HCT116 (cell line): ENCODE data around the gene BCL11A. TPM values are rescaled to one million over a fixed set of nuclear protein-coding genes. Genes with fewer than 3 reads are reported as not detected.

Source experiments
- ATAC-seq: fragments of 200-7000 bp; cut with Tn5 transposase; 2 replicates; pipeline ENCODE4 v1.9.1; 2020; ENCODE audit warnings: mild to moderate bottlenecking, moderate library complexity
- BruUV-seq: library from RNA; stranded (reverse); fragments of 400-500 nt; replicated peaks from 2 replicates; lab custom pipeline; 2021; lab: Mats Ljungman, UMichigan
- CTCF ChIA-PET: fragments of 300-600 bp; sonication (Branson Sonifier 250); formaldehyde crosslinking; loops from one replicate; lab custom pipeline; 2021; ENCODE audit warnings: antibody characterized with exemption; lab: Charles Lee
- POLR2A ChIA-PET: fragments of 300-600, 350-600 bp; sonication (Branson Sonifier 250); formaldehyde crosslinking; loops from one replicate; lab custom pipeline; 2021; ENCODE audit warnings: antibody characterized with exemption; lab: Charles Lee
- RAD21 ChIA-PET, 2 experiments: fragments of 300-600 bp; sonication (Branson Sonifier 250); formaldehyde crosslinking; loops; one replicate each; lab custom pipeline; 2023; ENCODE audit warnings: low total read pairs in 2 of 2; ENCODE audit not compliant: uncharacterized antibody in 2 of 2, unreplicated experiment in 2 of 2, low non-redundant PET in 1 of 2; lab: Charles Lee
- DNase-seq: peaks from one replicate; pipeline ENCODE4 v3.0.0-alpha.2; 2010; ENCODE audit warnings: low read depth, low spot score
- H2AFZ ChIP-seq: fragments of 200-600 bp; shearing (Covaris generic), sonication (generic); 2 replicates; pipeline ENCODE4 v1.6.1; 2017; ENCODE audit warnings: low read depth, mixed run types, mixed read lengths, antibody characterized with exemption, low read length; ENCODE audit not compliant: poor library complexity, severe bottlenecking
- H3K27ac ChIP-seq: 2 replicates; pipeline ENCODE4 v1.5.1; 2012; ENCODE audit warnings: low read depth, low read length
- H3K27me3 ChIP-seq: fragments of 200-600 bp; sonication (generic); 2 replicates; pipeline ENCODE4 v1.6.1; 2016; ENCODE audit warnings: mixed run types, low read length, mixed read lengths; ENCODE audit not compliant: insufficient read depth
- H3K36me3 ChIP-seq, 2 experiments: fragments of 200-500 bp in 1 of 2; fragments of 200-600 bp in 1 of 2; sonication (Bioruptor generic) in 1 of 2; sonication (generic) in 1 of 2; 2 replicates each; pipeline versions ENCODE4 v1.5.1 to v1.6.1; 2014 to 2016; ENCODE audit warnings: low read length in 2 of 2, inconsistent platforms in 1 of 2, mixed read lengths in 1 of 2, mixed run types in 1 of 2; ENCODE audit not compliant: insufficient read depth in 2 of 2, control insufficient read depth in 1 of 2
- H3K4me1 ChIP-seq, 2 experiments: fragments of 200-600 bp in 1 of 2; sonication (generic) in 1 of 2; 2 replicates each; pipeline versions ENCODE4 v1.5.1 to v1.6.1; 2012 to 2017; ENCODE audit warnings: low read length in 2 of 2, inconsistent platforms in 1 of 2, mild to moderate bottlenecking in 1 of 2, mixed read lengths in 1 of 2, mixed run types in 1 of 2, moderate library complexity in 1 of 2; ENCODE audit not compliant: insufficient read depth in 2 of 2, control insufficient read depth in 1 of 2
- H3K4me2 ChIP-seq: fragments of 200-600 bp; sonication (generic); 2 replicates; pipeline ENCODE4 v1.6.1; 2017; ENCODE audit warnings: mixed run types, low read length, mixed read lengths
- H3K4me3 ChIP-seq, 2 experiments: fragments of 200-600 bp in 1 of 2; sonication (generic) in 1 of 2; replicated peaks in 1 of 2; 2 replicates each; pipeline ENCODE4 v1.5.1; 2011 to 2016; ENCODE audit warnings: low read length in 2 of 2, control low read depth in 1 of 2, low read depth in 1 of 2, mild to moderate bottlenecking in 1 of 2, mixed read lengths in 1 of 2, mixed run types in 1 of 2
- H3K79me2 ChIP-seq: fragments of 200-600 bp; sonication (generic); 2 replicates; pipeline ENCODE4 v1.6.1; 2017; ENCODE audit warnings: mild to moderate bottlenecking, mixed run types, low read length, moderate library complexity, mixed read lengths; ENCODE audit not compliant: insufficient read depth
- H3K9ac ChIP-seq: fragments of 200-600 bp; sonication (generic); 2 replicates; pipeline ENCODE4 v1.6.1; 2016; ENCODE audit warnings: low read length, mixed read lengths
- H3K9me2 ChIP-seq: fragments of 200-600 bp; sonication (generic), shearing (Covaris generic); 2 replicates; pipeline ENCODE4 v1.6.1; 2017; ENCODE audit warnings: mixed run types, mild to moderate bottlenecking, moderate library complexity; ENCODE audit not compliant: insufficient read depth
- H3K9me3 ChIP-seq, 2 experiments: fragments of 200-500 bp in 1 of 2; fragments of 200-600 bp in 1 of 2; sonication (Bioruptor generic) in 1 of 2; sonication (generic) in 1 of 2; 2 replicates each; pipeline ENCODE4 v1.6.1; 2014 to 2017; ENCODE audit warnings: low read length in 2 of 2, mixed read lengths in 2 of 2, inconsistent platforms in 1 of 2, low read depth in 1 of 2, mild to moderate bottlenecking in 1 of 2, mixed run types in 1 of 2, moderate library complexity in 1 of 2; ENCODE audit not compliant: control insufficient read depth in 1 of 2, insufficient read depth in 1 of 2
- H4K20me1 ChIP-seq: fragments of 200-600 bp; sonication (generic), shearing (Covaris generic); 2 replicates; pipeline ENCODE4 v1.6.1; 2017; ENCODE audit warnings: mixed run types, mild to moderate bottlenecking, moderate library complexity; ENCODE audit not compliant: insufficient read depth
- CEBPB ChIP-seq: IDR thresholded peaks from 2 replicates; pipeline ENCODE4 v1.6.1; 2012; ENCODE audit warnings: low read depth
- EGR1 ChIP-seq: IDR thresholded peaks from 2 replicates; pipeline ENCODE4 v1.6.1; 2012; ENCODE audit warnings: low read depth
- EZH2 ChIP-seq: fragments of 200-600 bp; sonication (generic); IDR thresholded peaks from 2 replicates; pipeline ENCODE4 v1.6.1; 2017; ENCODE audit warnings: antibody characterized with exemption, mixed run types
- EZH2phosphoT487 ChIP-seq: fragments of 200-600 bp; IDR thresholded peaks from 2 replicates; pipeline ENCODE4 v1.6.1; 2018; ENCODE audit warnings: antibody characterized with exemption, borderline replicate concordance
- FOSL1 ChIP-seq: IDR thresholded peaks from 2 replicates; pipeline ENCODE4 v1.6.1; 2012; ENCODE audit warnings: low read depth
- JUND ChIP-seq: IDR thresholded peaks from 2 replicates; pipeline ENCODE4 v1.6.1; 2012
- POLR2A ChIP-seq: IDR thresholded peaks from 2 replicates; pipeline ENCODE4 v1.7.0; 2011; ENCODE audit warnings: borderline replicate concordance; ENCODE audit not compliant: insufficient read depth, insufficient read length; ENCODE audit errors: extremely low read depth
- RAD21 ChIP-seq: IDR thresholded peaks from 2 replicates; pipeline ENCODE4 v1.6.1; 2012; ENCODE audit warnings: low read depth, mild to moderate bottlenecking
- SIN3A ChIP-seq: IDR thresholded peaks from 2 replicates; pipeline ENCODE4 v1.6.1; 2012; ENCODE audit warnings: low read depth
- SRF ChIP-seq: IDR thresholded peaks from 2 replicates; pipeline ENCODE4 v1.6.1; 2012; ENCODE audit warnings: low read depth
- TCF7L2 ChIP-seq: IDR thresholded peaks from 2 replicates; pipeline ENCODE4 v1.7.0; 2011; ENCODE audit warnings: borderline replicate concordance, inconsistent platforms; ENCODE audit not compliant: insufficient read depth, insufficient read length; ENCODE audit errors: extremely low read depth
- ZFX ChIP-seq: fragments of 450-650 bp; IDR thresholded peaks from 2 replicates; pipeline ENCODE4 v1.6.1; 2017
- intact Hi-C: fragments of 100-400 bp; cut with micrococcal nuclease; formaldehyde crosslinking; loops from 2 replicates; pipeline ENCODE4 v1.10.0; 2022
- total RNA-seq: library from RNA; stranded (reverse); gene quantifications from one replicate; pipeline ENCODE4 v1.2.1, GENCODE V29; 2021; ENCODE audit not compliant: unreplicated experiment
- TF ChIP-seq, protein P1 (sequence below): IDR thresholded peaks from 2 replicates; pipeline ENCODE4 v1.6.1; 2012
- TF ChIP-seq, protein P2 (sequence below), 3 experiments: fragments of 200-600 bp in 1 of 3; sonication (generic) in 1 of 3; IDR thresholded peaks in 2 of 3; conservative IDR thresholded peaks in 1 of 3; 2 replicates each; pipeline ENCODE4 v1.5.1; 2012 to 2017; ENCODE audit warnings: low read depth in 2 of 3, low read length in 2 of 3, antibody characterized with exemption in 1 of 3, borderline replicate concordance in 1 of 3, control low read depth in 1 of 3, mild to moderate bottlenecking in 1 of 3, mixed read lengths in 1 of 3, mixed run types in 1 of 3, moderate library complexity in 1 of 3; ENCODE audit not compliant: insufficient read depth in 1 of 3
- TF ChIP-seq, protein P3 (sequence below): IDR thresholded peaks from 2 replicates; pipeline ENCODE4 v1.6.1; 2011; ENCODE audit warnings: mild to moderate bottlenecking, low read length, moderate library complexity; ENCODE audit not compliant: insufficient replicate concordance; ENCODE audit errors: extremely low read depth
- TF ChIP-seq, protein P4 (sequence below): IDR thresholded peaks from 2 replicates; pipeline ENCODE4 v1.6.1; 2012; ENCODE audit warnings: low read depth

BCL11A gene
- total RNA-seq, 1 experiment from 2014 or later = 0.71 TPM

DNA sequence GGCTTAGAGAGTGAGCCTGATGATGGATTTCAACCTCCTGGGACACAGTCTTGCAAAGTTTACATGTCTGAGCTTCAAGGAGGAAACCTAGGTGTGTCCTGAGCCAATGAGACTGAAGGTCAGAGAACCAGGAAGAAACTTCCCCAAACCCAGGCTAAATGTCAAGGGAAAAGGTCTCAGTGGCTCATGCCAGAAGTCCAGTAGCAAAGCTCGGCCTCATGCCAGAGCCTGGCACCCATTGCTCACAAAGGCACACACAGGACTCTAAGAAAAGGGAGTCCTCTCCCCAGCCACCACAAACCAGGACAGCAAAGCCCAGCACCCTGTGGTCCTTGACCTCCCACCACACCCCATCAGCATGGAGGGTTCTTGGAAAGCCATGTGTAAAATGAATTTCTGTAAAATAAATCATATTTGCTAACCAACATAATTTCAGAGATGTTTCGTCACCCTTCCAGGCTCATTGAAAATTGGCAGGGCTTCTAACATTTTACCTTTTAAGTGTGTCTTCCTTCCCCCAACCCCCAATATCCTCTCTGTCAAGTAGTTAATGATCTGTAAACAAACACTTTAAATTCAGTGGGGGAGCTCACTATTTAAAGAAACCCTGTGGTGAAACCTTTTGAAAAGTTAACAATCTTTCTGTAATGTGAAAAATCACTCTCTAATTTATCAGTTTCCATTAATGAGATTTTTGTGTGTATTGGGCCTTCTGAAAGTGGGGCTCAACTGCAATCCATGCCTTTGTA, 77.1 kb downstream of the BCL11A start (continued):
- TF ChIP-seq TCF7L2 = no peak
- TF ChIP-seq EZH2 = no peak

DNA sequence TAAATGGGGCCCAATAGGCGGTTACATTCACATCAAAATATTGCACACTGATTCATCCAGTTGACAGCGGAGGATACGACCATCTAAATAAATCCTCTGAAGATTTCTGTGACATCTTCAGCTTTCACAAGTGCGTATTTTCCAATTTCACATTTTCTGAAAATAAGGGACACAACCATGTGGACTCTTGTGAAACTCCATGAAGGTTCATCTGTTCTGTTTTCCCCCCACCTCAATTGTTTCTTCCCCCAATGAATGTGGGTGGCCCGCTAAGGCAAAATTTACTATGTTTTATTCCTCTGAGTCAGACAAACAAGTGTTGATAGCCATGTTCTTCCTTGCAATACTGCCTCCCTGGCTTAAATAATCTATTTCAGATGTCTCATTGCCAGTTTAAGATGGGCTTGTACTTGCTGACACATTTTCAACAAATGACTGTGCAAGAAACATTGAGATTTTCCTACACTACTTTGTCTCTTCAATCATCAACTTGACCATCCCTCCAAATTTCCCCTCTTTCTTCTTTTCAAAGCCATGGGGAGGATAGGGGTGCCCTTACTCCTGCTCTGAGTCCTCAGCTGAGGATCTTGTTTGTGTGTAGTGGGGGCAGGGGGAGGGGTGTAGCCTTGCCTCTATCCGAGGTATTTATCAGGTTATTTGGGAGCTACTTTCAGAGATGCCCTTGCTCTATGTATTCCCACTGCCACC, 78.2 kb downstream of the BCL11A start:
- POLR2A ChIA-PET = no interaction called here
- Histone ChIP-seq H3K9me3 (no peaks in the 10 kb centered on the region), H4K20me1 (no peaks in the 10 kb centered on the region), H3K4me1 (no peaks in the 10 kb centered on the region), H3K36me3 (no peaks in the 10 kb centered on the region), H3K27me3 (0 out of 2 replicates have a peak, but pooled peaks cover 6% of the 10 kb centered on the region), H3K79me2 (no peaks in the 10 kb centered on the region), H3K4me2 (no peak overlapping the region), H2AFZ (no peak overlapping the region), H3K9ac (no peak overlapping the region), H3K9me2 (no peaks in the 10 kb centered on the region), H3K27ac (no peak overlapping the region), H3K4me3 (no peak overlapping the region)
- CTCF ChIA-PET = no interaction called here
- RAD21 ChIA-PET = no interaction called here
- no peak for ATAC-seq
- no TSS peak for BruUV-seq
- DNase-seq = no peak
- intact Hi-C loops = no loop called here
- TF ChIP-seq RAD21 (no peak), SRF (no peak), ZFX (no peak), TCF7L2 (no peak), POLR2A (no peak), EZH2phosphoT487 (no peak), EGR1 (no peak), FOSL1 (no peak), CEBPB (no peak), SIN3A (no peak), JUND (no peak)
- TF ChIP-seq, protein P1, sequence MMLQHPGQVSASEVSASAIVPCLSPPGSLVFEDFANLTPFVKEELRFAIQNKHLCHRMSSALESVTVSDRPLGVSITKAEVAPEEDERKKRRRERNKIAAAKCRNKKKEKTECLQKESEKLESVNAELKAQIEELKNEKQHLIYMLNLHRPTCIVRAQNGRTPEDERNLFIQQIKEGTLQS = no peak
- TF ChIP-seq, protein P2, sequence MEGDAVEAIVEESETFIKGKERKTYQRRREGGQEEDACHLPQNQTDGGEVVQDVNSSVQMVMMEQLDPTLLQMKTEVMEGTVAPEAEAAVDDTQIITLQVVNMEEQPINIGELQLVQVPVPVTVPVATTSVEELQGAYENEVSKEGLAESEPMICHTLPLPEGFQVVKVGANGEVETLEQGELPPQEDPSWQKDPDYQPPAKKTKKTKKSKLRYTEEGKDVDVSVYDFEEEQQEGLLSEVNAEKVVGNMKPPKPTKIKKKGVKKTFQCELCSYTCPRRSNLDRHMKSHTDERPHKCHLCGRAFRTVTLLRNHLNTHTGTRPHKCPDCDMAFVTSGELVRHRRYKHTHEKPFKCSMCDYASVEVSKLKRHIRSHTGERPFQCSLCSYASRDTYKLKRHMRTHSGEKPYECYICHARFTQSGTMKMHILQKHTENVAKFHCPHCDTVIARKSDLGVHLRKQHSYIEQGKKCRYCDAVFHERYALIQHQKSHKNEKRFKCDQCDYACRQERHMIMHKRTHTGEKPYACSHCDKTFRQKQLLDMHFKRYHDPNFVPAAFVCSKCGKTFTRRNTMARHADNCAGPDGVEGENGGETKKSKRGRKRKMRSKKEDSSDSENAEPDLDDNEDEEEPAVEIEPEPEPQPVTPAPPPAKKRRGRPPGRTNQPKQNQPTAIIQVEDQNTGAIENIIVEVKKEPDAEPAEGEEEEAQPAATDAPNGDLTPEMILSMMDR (IDR thresholded peaks at IDR 0.05 in 2 of 3, conservative IDR thresholded peaks at IDR 0.05 in 1 of 3; ENCODE audit: borderline replicate concordance in 1 of 3, insufficient read depth in 1 of 3, low read depth in 2 of 3, low read length in 2 of 3) = no peak
- TF ChIP-seq, protein P3, sequence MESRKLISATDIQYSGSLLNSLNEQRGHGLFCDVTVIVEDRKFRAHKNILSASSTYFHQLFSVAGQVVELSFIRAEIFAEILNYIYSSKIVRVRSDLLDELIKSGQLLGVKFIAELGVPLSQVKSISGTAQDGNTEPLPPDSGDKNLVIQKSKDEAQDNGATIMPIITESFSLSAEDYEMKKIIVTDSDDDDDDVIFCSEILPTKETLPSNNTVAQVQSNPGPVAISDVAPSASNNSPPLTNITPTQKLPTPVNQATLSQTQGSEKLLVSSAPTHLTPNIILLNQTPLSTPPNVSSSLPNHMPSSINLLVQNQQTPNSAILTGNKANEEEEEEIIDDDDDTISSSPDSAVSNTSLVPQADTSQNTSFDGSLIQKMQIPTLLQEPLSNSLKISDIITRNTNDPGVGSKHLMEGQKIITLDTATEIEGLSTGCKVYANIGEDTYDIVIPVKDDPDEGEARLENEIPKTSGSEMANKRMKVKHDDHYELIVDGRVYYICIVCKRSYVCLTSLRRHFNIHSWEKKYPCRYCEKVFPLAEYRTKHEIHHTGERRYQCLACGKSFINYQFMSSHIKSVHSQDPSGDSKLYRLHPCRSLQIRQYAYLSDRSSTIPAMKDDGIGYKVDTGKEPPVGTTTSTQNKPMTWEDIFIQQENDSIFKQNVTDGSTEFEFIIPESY = no peak
- TF ChIP-seq, protein P4, sequence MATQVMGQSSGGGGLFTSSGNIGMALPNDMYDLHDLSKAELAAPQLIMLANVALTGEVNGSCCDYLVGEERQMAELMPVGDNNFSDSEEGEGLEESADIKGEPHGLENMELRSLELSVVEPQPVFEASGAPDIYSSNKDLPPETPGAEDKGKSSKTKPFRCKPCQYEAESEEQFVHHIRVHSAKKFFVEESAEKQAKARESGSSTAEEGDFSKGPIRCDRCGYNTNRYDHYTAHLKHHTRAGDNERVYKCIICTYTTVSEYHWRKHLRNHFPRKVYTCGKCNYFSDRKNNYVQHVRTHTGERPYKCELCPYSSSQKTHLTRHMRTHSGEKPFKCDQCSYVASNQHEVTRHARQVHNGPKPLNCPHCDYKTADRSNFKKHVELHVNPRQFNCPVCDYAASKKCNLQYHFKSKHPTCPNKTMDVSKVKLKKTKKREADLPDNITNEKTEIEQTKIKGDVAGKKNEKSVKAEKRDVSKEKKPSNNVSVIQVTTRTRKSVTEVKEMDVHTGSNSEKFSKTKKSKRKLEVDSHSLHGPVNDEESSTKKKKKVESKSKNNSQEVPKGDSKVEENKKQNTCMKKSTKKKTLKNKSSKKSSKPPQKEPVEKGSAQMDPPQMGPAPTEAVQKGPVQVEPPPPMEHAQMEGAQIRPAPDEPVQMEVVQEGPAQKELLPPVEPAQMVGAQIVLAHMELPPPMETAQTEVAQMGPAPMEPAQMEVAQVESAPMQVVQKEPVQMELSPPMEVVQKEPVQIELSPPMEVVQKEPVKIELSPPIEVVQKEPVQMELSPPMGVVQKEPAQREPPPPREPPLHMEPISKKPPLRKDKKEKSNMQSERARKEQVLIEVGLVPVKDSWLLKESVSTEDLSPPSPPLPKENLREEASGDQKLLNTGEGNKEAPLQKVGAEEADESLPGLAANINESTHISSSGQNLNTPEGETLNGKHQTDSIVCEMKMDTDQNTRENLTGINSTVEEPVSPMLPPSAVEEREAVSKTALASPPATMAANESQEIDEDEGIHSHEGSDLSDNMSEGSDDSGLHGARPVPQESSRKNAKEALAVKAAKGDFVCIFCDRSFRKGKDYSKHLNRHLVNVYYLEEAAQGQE = no peak
